Measurements from ENCODE around the gene NT5C2. TPM values are rescaled to one million over a fixed set of nuclear protein-coding genes. Genes with fewer than 3 reads are reported as not detected.

The NT5C2 gene
- total and polyA plus RNA-seq, 2 of the 8 experiments (the other 6 are each of a cell fraction or from before 2014, with no cell fraction given): 35.2 to 106 TPM

DNA sequence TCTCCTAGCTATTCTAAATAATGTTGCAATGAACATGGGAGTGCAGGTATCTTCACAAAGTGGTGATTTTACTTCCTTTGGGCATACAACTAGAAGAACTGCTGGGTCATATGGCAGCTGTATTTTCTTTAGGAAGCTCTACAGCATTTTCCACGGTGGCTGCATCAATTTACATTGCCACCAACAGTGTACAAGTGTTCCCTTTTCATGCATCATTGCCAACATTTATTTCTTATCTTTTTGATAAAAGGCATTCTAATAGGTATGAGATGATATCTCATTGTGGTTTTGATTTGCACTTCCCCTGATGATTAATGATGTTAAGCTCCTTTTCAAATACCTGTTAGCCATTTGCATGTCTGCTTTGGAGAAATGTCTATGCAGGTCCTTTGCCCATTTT, 52.6 kb downstream of the NT5C2 start:
- Histone ChIP-seq H2BK5ac (ENCODE audit: low read depth, low read length) (no peak overlapping the region), H4K5ac (ENCODE audit: insufficient read length, low read depth, low read length) (no peak overlapping the region), H2AK5ac (ENCODE audit: low read depth, low read length) (no peak overlapping the region), H3K79me1 (ENCODE audit: low read depth, low read length) (no peaks in the 10 kb centered on the region), H2AFZ (ENCODE audit: low read length) (no peak overlapping the region), H2BK120ac (replicated peaks; ENCODE audit: low read depth, low read length) (no peak overlapping the region), H3K4me1 (replicated peaks in 1 of 4; ENCODE audit: control insufficient read depth in 3 of 4, insufficient read depth in 4 of 4, low read length in 3 of 4) (no peaks in the 10 kb centered on the region), H2BK12ac (ENCODE audit: low read depth, low read length) (no peak overlapping the region), H3K18ac (ENCODE audit: extremely low read depth, low read length) (no peak overlapping the region), H3K56ac (replicated peaks; ENCODE audit: insufficient read length, low read depth, low read length) (no peak overlapping the region), H3K27ac (ENCODE audit: low read depth, low read length) (no peak overlapping the region), H4K20me1 (replicated peaks in 1 of 2; ENCODE audit: control insufficient read depth in 1 of 2, insufficient read depth in 2 of 2, low read length in 2 of 2) (no peaks in the 10 kb centered on the region), H2BK20ac (ENCODE audit: low read length) (no peak overlapping the region), H3K23ac (ENCODE audit: insufficient read length) (no peak overlapping the region), H3K27me3 (replicated peaks in 1 of 4; ENCODE audit: control insufficient read depth in 3 of 4, extremely low read depth in 1 of 4, insufficient read depth in 3 of 4, low read length in 3 of 4) (no peaks in the 10 kb centered on the region), H3K14ac (ENCODE audit: insufficient read length) (no peak overlapping the region), H3K36me3 (ENCODE audit: control insufficient read depth in 2 of 4, insufficient read depth in 4 of 4, low read length in 3 of 4) (peaks cover 0 to 23% (median 3%) of the 10 kb centered on the region in 4 experiments; a peak in 5 of 8 replicates), H3K4me2 (ENCODE audit: insufficient read depth in 1 of 2, low read depth in 2 of 2, low read length in 2 of 2) (no peak overlapping the region), H3K9ac (replicated peaks in 1 of 4; ENCODE audit: extremely low read depth in 1 of 4, low read depth in 3 of 4, low read length in 3 of 4) (no peak overlapping the region), H3K4ac (replicated peaks; ENCODE audit: insufficient read length, low read depth, low read length) (no peak overlapping the region), H2BK15ac (ENCODE audit: low read length) (no peak overlapping the region), H3K23me2 (ENCODE audit: low read depth, low read length) (no peaks in the 10 kb centered on the region), H3K4me3 (ENCODE audit: extremely low read depth in 1 of 4, insufficient read depth in 2 of 4, low read depth in 3 of 4, low read length in 4 of 4) (no peak overlapping the region), H3K9me3 (ENCODE audit: insufficient read depth in 2 of 2, low read depth in 1 of 2, low read length in 1 of 2) (no peaks in the 10 kb centered on the region; a peak in 1 of 4 replicates), H4K91ac (replicated peaks; ENCODE audit: insufficient read length, low read length) (no peak overlapping the region), H4K8ac (ENCODE audit: extremely low read depth, insufficient read depth, low read length) (no peak overlapping the region), H3K79me2 (ENCODE audit: control insufficient read depth in 1 of 2, insufficient read depth in 2 of 2, low read length in 2 of 2) (0 out of 4 replicates have a peak, but pooled peaks cover 0 to 6% of the 10 kb centered on the region in 2 experiments)
- FAIRE-seq (no peak), DNase-seq (ENCODE audit: low read depth in 1 of 2, low spot score in 2 of 2) (no peak)
- TF ChIP-seq POLR2AphosphoS5 (IDR thresholded peaks at IDR 0.05; ENCODE audit: low read depth, low read length) (no peak), RAD21 (IDR thresholded peaks at IDR 0.05 in 1 of 2, conservative IDR thresholded peaks at IDR 0.05 in 1 of 2; ENCODE audit: low read depth in 2 of 2, low read length in 2 of 2) (no peak), ASH2L (IDR thresholded peaks at IDR 0.05; ENCODE audit: low read length) (no peak), BRCA1 (IDR thresholded peaks at IDR 0.05; ENCODE audit: low read depth, low read length) (no peak), SAP30 (IDR thresholded peaks at IDR 0.05; ENCODE audit: insufficient read depth, insufficient replicate concordance, low read length) (no peak), KDM5A (IDR thresholded peaks at IDR 0.05; ENCODE audit: low read length) (no peak), CEBPB (IDR thresholded peaks at IDR 0.05; ENCODE audit: low read depth, low read length) (no peak), GABPA (IDR thresholded peaks at IDR 0.05; ENCODE audit: borderline replicate concordance, insufficient read depth, low read length) (no peak), CREB1 (IDR thresholded peaks at IDR 0.05) (no peak), JUND (IDR thresholded peaks at IDR 0.05; ENCODE audit: low read length) (no peak), BACH1 (IDR thresholded peaks at IDR 0.05; ENCODE audit: low read length) (no peak), EGR1 (IDR thresholded peaks at IDR 0.05; ENCODE audit: borderline replicate concordance, low read depth, low read length) (no peak), TBP (IDR thresholded peaks at IDR 0.05; ENCODE audit: low read depth, low read length) (no peak)
- TF ChIP-seq, protein P1, sequence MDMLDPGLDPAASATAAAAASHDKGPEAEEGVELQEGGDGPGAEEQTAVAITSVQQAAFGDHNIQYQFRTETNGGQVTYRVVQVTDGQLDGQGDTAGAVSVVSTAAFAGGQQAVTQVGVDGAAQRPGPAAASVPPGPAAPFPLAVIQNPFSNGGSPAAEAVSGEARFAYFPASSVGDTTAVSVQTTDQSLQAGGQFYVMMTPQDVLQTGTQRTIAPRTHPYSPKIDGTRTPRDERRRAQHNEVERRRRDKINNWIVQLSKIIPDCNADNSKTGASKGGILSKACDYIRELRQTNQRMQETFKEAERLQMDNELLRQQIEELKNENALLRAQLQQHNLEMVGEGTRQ (IDR thresholded peaks at IDR 0.05; ENCODE audit: low read length): no peak
- WGBS, 2 experiments (ENCODE audit: extremely low coverage in 1 of 2, insufficient coverage in 1 of 2, insufficient read length in 1 of 2, insufficient replicate concordance in 2 of 2, low coverage in 1 of 2, low lambda C conversion rate in 2 of 2, missing lambda C conversion rate in 1 of 2): 95% methylated on average over 1 of the region's 1 CpG; no CpG with 5 or more reads in 1 of the 2 experiments
- ChIA-PET POLR2A (ENCODE audit: partially characterized antibody) (interaction anchor here (0.9 to 1.8 kb wide), 6 partner anchors 9 to 104 kb away, joined by 3 to 8 read pairs (median 3); no protein-coding TSS in a partner anchor), CTCF (ENCODE audit: partially characterized antibody) (interaction anchor here (0.6 to 2.4 kb wide), 4 partner anchors 16 to 104 kb away, joined by 3 to 6 read pairs (median 4); no protein-coding TSS in a partner anchor)
